HepG2 (cell line): ENCODE results near the gene SELENOS. TPM values are rescaled to one million over a fixed set of nuclear protein-coding genes. Genes with fewer than 3 reads are reported as not detected.

Experiments used
- ARID2 ChIP-seq: sonication (generic); formaldehyde crosslinking; IDR thresholded peaks from 2 replicates; pipeline ENCODE4 v1.8.1; 2022; ENCODE audit warnings: mild to moderate bottlenecking, missing genetic modification reagents, borderline replicate concordance
- ERF ChIP-seq: IDR thresholded peaks from 2 replicates; pipeline ENCODE4 v1.6.1; 2018; ENCODE audit warnings: missing biosample characterization, missing genetic modification reagents
- FOXC1 ChIP-seq: sonication (generic); formaldehyde crosslinking; IDR thresholded peaks from 2 replicates; pipeline ENCODE4 v1.8.0; 2022; ENCODE audit warnings: mild to moderate bottlenecking, missing genetic modification reagents, borderline replicate concordance
- FOXJ3 ChIP-seq: sonication (generic); formaldehyde crosslinking; IDR thresholded peaks from 2 replicates; pipeline ENCODE4 v1.4.0; 2020; ENCODE audit warnings: missing genetic modification reagents, mild to moderate bottlenecking, borderline replicate concordance
- FOXO1 ChIP-seq: sonication (generic); formaldehyde crosslinking; IDR thresholded peaks from 2 replicates; pipeline ENCODE4 v1.4.0; 2020; ENCODE audit warnings: missing genetic modification reagents
- HMG20B ChIP-seq: conservative IDR thresholded peaks from 2 replicates; pipeline ENCODE4 v1.6.1; 2016; ENCODE audit warnings: missing genetic modification reagents, missing compliant biosample characterization
- HNRNPH1 ChIP-seq: fragments of 200-400 bp; formaldehyde crosslinking; optimal IDR thresholded peaks from 2 replicates; pipeline ENCODE3; 2017; ENCODE audit warnings: mild to moderate bottlenecking, low read depth, low read length
- KLF9 ChIP-seq: IDR thresholded peaks from 2 replicates; pipeline ENCODE4 v1.6.1; 2016; ENCODE audit warnings: low read depth
- MED1 ChIP-seq: sonication (generic); formaldehyde crosslinking; IDR thresholded peaks from 2 replicates; pipeline ENCODE4 v1.4.0; 2020; ENCODE audit warnings: missing genetic modification reagents
- NFIC ChIP-seq: IDR thresholded peaks from 2 replicates; pipeline ENCODE4 v1.6.1; 2012; ENCODE audit warnings: mild to moderate bottlenecking, low read length, inconsistent platforms
- POLR2A ChIP-seq, 2 experiments: IDR thresholded peaks; 2 replicates each; pipeline ENCODE4 v1.6.1; 2011; ENCODE audit warnings: low read depth in 2 of 2, low read length in 2 of 2, mild to moderate bottlenecking in 1 of 2, moderate library complexity in 1 of 2; ENCODE audit not compliant: insufficient read depth in 1 of 2
- RFX3 ChIP-seq: IDR thresholded peaks from 2 replicates; pipeline ENCODE4 v1.6.1; 2016; ENCODE audit warnings: missing biosample characterization, missing genetic modification reagents
- SALL2 ChIP-seq: sonication (generic); formaldehyde crosslinking; IDR thresholded peaks from 2 replicates; pipeline ENCODE4 v1.8.1; 2023; ENCODE audit warnings: mild to moderate bottlenecking, missing genetic modification reagents, inconsistent platforms
- TOE1 ChIP-seq: sonication (generic); formaldehyde crosslinking; IDR thresholded peaks from 2 replicates; pipeline ENCODE4 v1.4.0; 2020; ENCODE audit warnings: mild to moderate bottlenecking, missing genetic modification reagents
- ZEB1 ChIP-seq: IDR thresholded peaks from 2 replicates; pipeline ENCODE4 v1.6.1; 2012; ENCODE audit warnings: mild to moderate bottlenecking, low read depth, inconsistent platforms; ENCODE audit not compliant: insufficient replicate concordance
- ZFP36L1 ChIP-seq: sonication (generic); formaldehyde crosslinking; IDR thresholded peaks from 2 replicates; pipeline ENCODE4 v1.8.0; 2022; ENCODE audit warnings: mild to moderate bottlenecking, missing genetic modification reagents, moderate library complexity
- ZNF224 ChIP-seq: sonication (generic); formaldehyde crosslinking; IDR thresholded peaks from 2 replicates; pipeline ENCODE4 v1.5.0; 2020; ENCODE audit warnings: mild to moderate bottlenecking, missing genetic modification reagents
- ZNF383 ChIP-seq: sonication (generic); formaldehyde crosslinking; IDR thresholded peaks from 2 replicates; pipeline ENCODE4 v1.4.0; 2020; ENCODE audit warnings: missing genetic modification reagents, mild to moderate bottlenecking, borderline replicate concordance
- ZNF530 ChIP-seq: sonication (generic); formaldehyde crosslinking; IDR thresholded peaks from 2 replicates; pipeline ENCODE4 v1.5.0; 2020; ENCODE audit warnings: low read depth, mild to moderate bottlenecking, missing genetic modification reagents
- ZNF616 ChIP-seq: sonication (generic); formaldehyde crosslinking; IDR thresholded peaks from 2 replicates; pipeline ENCODE4 v1.5.0; 2020; ENCODE audit warnings: low read depth, mild to moderate bottlenecking, missing genetic modification reagents
- polyA plus RNA-seq, 8 experiments: library from polyadenylated mRNA; depleted of rRNA in 3 of 8; stranded (reverse) in 7 of 8; unstranded in 1 of 8; fragments of >200 nt; fragmentation: Illumina TruSeq in 4 of 8; extraction: Trizol in 4 of 8; gene quantifications; 2 replicates each; pipeline versions ENCODE4 v1.2.1 to v1.2.3, GENCODE V29; 2011 to 2016; ENCODE audit warnings: low read depth in 4 of 8, missing spikeins in 1 of 8, mixed read lengths in 1 of 8; ENCODE audit not compliant: insufficient read depth in 1 of 8
- total RNA-seq, 5 experiments: library from RNA; depleted of rRNA; stranded (reverse); fragments of >200 nt; fragmentation: Illumina TruSeq; extraction: Trizol; gene quantifications; 2 replicates each; pipeline ENCODE4 v1.2.3, GENCODE V29; 2016; ENCODE audit warnings: low read depth in 1 of 5
- TF ChIP-seq, protein P1 (sequence below): sonication (generic); formaldehyde crosslinking; IDR thresholded peaks from 2 replicates; pipeline ENCODE4 v1.5.0; 2020; ENCODE audit warnings: mild to moderate bottlenecking, low read depth, missing genetic modification reagents, borderline replicate concordance
- TF ChIP-seq, protein P2 (sequence below): sonication (generic); formaldehyde crosslinking; IDR thresholded peaks from 2 replicates; pipeline ENCODE4 v1.5.1; 2020; ENCODE audit warnings: mild to moderate bottlenecking, missing genetic modification reagents, borderline replicate concordance
- TF ChIP-seq, protein P3 (sequence below): sonication (generic); formaldehyde crosslinking; conservative IDR thresholded peaks from 2 replicates; pipeline ENCODE4 v1.8.0; 2022; ENCODE audit warnings: missing genetic modification reagents

Gene SELENOS
- total and polyA plus RNA-seq, 2 of the 13 experiments (the other 11 are each of a cell fraction or from before 2014, with no cell fraction given), result 63.0 to 66.1 TPM

DNA sequence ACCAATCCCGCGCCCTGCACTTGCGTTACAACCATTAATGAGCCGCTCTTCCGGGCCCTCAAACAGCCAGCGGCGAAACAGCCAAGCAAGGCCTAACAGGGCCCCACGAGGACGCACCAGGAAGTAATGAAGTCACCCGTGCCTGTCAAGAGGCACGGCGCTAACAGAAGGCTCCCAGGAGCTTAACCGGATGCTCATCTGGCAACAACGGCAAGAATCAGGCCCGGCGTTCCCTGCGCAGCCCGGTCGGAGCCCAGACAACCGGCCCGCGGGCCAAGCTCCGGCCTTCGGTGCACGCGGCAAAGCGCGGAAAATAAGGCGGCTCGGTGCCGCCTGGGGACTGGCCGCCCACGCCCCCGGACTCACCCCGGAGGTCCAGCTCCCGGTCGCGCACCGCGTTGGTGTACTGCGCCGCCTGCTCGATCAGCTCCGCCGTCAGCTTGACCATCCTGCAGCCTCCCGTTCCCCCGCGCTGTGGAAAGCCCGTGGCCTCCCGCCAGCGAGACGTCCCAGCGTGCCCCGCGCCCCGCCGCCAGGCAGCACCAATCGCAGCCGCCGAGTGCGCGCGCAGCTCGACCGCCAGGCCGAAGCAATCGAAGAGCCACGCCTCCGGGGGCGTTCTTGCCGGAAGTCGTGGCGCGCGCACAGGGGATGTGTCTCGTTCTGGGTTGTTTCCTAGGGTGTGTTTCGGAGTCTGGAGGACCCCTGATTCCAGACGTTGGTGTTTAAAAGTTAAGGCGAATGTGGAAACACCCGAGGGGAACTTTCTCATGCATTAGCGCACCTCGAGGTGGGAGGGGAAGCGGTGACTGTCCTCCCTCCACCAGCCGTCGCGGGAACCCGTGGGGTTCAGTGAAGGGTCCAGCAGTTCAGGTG is 17.7 kb upstream of the SELENOS start, which contains the start of gene SNRPA1 (continued):
- no peak; the same call in 1 of the 2 replicates for TF ChIP-seq FOXJ3
- TF ChIP-seq NFIC, result no peak
- peak; percentile 64 for TF ChIP-seq FOXO1
- no peak for TF ChIP-seq ZEB1
- TF ChIP-seq ARID2, result no peak
- peak; percentile 16; the same call in 1 of the 2 replicates for TF ChIP-seq ZNF616
- peak; percentile 86 for TF ChIP-seq ERF (CRISPR knock-in tag)
- TF ChIP-seq, protein P1, sequence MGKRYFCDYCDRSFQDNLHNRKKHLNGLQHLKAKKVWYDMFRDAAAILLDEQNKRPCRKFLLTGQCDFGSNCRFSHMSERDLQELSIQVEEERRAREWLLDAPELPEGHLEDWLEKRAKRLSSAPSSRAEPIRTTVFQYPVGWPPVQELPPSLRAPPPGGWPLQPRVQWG (CRISPR knock-in tag), result no peak
- peak; percentile 95 for TF ChIP-seq SALL2
- TF ChIP-seq MED1 (CRISPR knock-in tag), result peak; percentile 85
- no peak; the same call in 1 of the 2 replicates for TF ChIP-seq ZNF530 (CRISPR knock-in tag)
- no peak; the same call in 1 of the 2 replicates for TF ChIP-seq ZFP36L1 (CRISPR knock-in tag)
- TF ChIP-seq ZNF224 (CRISPR knock-in tag), result peak; percentile 82; the same call in 1 of the 2 replicates
- TF ChIP-seq, protein P2, sequence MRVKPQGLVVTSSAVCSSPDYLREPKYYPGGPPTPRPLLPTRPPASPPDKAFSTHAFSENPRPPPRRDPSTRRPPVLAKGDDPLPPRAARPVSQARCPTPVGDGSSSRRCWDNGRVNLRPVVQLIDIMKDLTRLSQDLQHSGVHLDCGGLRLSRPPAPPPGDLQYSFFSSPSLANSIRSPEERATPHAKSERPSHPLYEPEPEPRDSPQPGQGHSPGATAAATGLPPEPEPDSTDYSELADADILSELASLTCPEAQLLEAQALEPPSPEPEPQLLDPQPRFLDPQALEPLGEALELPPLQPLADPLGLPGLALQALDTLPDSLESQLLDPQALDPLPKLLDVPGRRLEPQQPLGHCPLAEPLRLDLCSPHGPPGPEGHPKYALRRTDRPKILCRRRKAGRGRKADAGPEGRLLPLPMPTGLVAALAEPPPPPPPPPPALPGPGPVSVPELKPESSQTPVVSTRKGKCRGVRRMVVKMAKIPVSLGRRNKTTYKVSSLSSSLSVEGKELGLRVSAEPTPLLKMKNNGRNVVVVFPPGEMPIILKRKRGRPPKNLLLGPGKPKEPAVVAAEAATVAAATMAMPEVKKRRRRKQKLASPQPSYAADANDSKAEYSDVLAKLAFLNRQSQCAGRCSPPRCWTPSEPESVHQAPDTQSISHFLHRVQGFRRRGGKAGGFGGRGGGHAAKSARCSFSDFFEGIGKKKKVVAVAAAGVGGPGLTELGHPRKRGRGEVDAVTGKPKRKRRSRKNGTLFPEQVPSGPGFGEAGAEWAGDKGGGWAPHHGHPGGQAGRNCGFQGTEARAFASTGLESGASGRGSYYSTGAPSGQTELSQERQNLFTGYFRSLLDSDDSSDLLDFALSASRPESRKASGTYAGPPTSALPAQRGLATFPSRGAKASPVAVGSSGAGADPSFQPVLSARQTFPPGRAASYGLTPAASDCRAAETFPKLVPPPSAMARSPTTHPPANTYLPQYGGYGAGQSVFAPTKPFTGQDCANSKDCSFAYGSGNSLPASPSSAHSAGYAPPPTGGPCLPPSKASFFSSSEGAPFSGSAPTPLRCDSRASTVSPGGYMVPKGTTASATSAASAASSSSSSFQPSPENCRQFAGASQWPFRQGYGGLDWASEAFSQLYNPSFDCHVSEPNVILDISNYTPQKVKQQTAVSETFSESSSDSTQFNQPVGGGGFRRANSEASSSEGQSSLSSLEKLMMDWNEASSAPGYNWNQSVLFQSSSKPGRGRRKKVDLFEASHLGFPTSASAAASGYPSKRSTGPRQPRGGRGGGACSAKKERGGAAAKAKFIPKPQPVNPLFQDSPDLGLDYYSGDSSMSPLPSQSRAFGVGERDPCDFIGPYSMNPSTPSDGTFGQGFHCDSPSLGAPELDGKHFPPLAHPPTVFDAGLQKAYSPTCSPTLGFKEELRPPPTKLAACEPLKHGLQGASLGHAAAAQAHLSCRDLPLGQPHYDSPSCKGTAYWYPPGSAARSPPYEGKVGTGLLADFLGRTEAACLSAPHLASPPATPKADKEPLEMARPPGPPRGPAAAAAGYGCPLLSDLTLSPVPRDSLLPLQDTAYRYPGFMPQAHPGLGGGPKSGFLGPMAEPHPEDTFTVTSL (CRISPR knock-in tag), result no peak
- TF ChIP-seq HMG20B (CRISPR knock-in tag), result no peak; the same call in none of the 2 replicates
- TF ChIP-seq RFX3 (CRISPR knock-in tag), result 0 out of 2 replicates have a peak, but pooled peaks have one; percentile 10
- no peak for TF ChIP-seq KLF9 (CRISPR knock-in tag)
- TF ChIP-seq TOE1 (CRISPR knock-in tag), result no peak
- TF ChIP-seq, protein P3, sequence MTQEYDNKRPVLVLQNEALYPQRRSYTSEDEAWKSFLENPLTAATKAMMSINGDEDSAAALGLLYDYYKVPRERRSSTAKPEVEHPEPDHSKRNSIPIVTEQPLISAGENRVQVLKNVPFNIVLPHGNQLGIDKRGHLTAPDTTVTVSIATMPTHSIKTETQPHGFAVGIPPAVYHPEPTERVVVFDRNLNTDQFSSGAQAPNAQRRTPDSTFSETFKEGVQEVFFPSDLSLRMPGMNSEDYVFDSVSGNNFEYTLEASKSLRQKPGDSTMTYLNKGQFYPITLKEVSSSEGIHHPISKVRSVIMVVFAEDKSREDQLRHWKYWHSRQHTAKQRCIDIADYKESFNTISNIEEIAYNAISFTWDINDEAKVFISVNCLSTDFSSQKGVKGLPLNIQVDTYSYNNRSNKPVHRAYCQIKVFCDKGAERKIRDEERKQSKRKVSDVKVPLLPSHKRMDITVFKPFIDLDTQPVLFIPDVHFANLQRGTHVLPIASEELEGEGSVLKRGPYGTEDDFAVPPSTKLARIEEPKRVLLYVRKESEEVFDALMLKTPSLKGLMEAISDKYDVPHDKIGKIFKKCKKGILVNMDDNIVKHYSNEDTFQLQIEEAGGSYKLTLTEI (CRISPR knock-in tag), result no peak
- TF ChIP-seq ZNF383 (CRISPR knock-in tag), result peak; percentile 47; the same call in 1 of the 2 replicates
- TF ChIP-seq HNRNPH1, result no peak
- TF ChIP-seq POLR2A (IDR thresholded peaks at IDR 0.05; ENCODE audit: insufficient read depth in 1 of 2, low read depth in 2 of 2, low read length in 2 of 2), result peak; percentile 79 to 81
- TF ChIP-seq FOXC1 (CRISPR knock-in tag), result peak; percentile 94
